Right atrium auricular region (tissue), 2 donors: ENCODE data around the gene TMEM107. TPM values are rescaled to one million over a fixed set of nuclear protein-coding genes. Genes with fewer than 3 reads are reported as not detected.
A peak's percentile ranks its signal among the peaks of the same experiment; 100 is the strongest.

Experiments
- DNase-seq: peaks from one replicate; pipeline ENCODE4 v3.0.0-alpha.2; 2019; ENCODE audit warnings: low spot score
- H3K27ac ChIP-seq, 2 donors: fragments of 200-600 bp; sonication (generic); 1 replicate in 1 of 2; 2 replicates in 1 of 2; pipeline ENCODE4 v1.5.1; 2016 to 2019
- H3K27me3 ChIP-seq, 2 donors: fragments of 200-600 bp; sonication (generic); one replicate each; pipeline versions ENCODE4 v1.5.1 to v1.6.0; 2017 to 2019
- H3K36me3 ChIP-seq: fragments of 200-600 bp; sonication (generic); one replicate; pipeline ENCODE4 v1.5.1; 2016
- H3K4me1 ChIP-seq, 2 donors: fragments of 200-600 bp; sonication (generic); one replicate each; pipeline versions ENCODE4 v1.5.1 to v1.6.0; 2017 to 2019
- H3K4me3 ChIP-seq, 2 donors: fragments of 200-600 bp; sonication (generic); 1 replicate in 1 of 2; 2 replicates in 1 of 2; pipeline ENCODE4 v1.5.1; 2017 to 2019; ENCODE audit warnings: mild to moderate bottlenecking in 1 of 2, moderate library complexity in 1 of 2
- H3K9me3 ChIP-seq, 2 donors: fragments of 200-600 bp; sonication (generic); one replicate each; pipeline ENCODE4 v1.5.1; 2019
- CTCF ChIP-seq, 2 donors: fragments of 200-600 bp; sonication (generic); IDR thresholded peaks; one replicate each; pipeline ENCODE4 v1.5.1; 2019; ENCODE audit warnings: antibody characterized with exemption in 2 of 2
- total RNA-seq, 2 donors: library from RNA; depleted of rRNA; stranded (reverse); fragments of >200 nt; gene quantifications; one replicate each; pipeline ENCODE4 v1.1.0, GENCODE V29; 2016

The TMEM107 gene
- total RNA-seq, 2 donors from 2014 or later, result 7.3 to 11.0 TPM

GRCh38 chr17:8159459-8160223 lies 16.5 kb downstream of the TMEM107 start:
- H3K4me3 ChIP-seq, result no peak overlapping the region

GRCh38 chr17:8159032-8159400 lies 17.2 kb downstream of the TMEM107 start:
- H3K4me3 ChIP-seq, result no peak overlapping the region
- TF ChIP-seq CTCF (IDR thresholded peaks at IDR 0.05), result peak in 1 of 2 donors; percentile 17
- peak overlapping the region; percentile 99 for H3K27ac ChIP-seq
- no peaks in the 10 kb centered on the region for H3K27me3 ChIP-seq
- no peaks in the 10 kb centered on the region for H3K9me3 ChIP-seq
- peaks cover 22% of the 10 kb centered on the region for H3K36me3 ChIP-seq
- DNase-seq, result no peak
- H3K4me1 ChIP-seq, result peaks cover 0 to 48% of the 10 kb centered on the region in 2 donors

More at GRCh38 chr17:8159459-8160223, 16.5 kb downstream of the TMEM107 start:
- Histone ChIP-seq H3K27me3 (no peaks in the 10 kb centered on the region), H3K27ac (peak overlapping the region; percentile 99), H3K36me3 (peaks cover 22% of the 10 kb centered on the region), H3K4me1 (peaks cover 0 to 54% of the 10 kb centered on the region in 2 donors), H3K9me3 (no peaks in the 10 kb centered on the region)
- no peak for DNase-seq
- no peak for TF ChIP-seq CTCF (IDR thresholded peaks at IDR 0.05)

- H3K9me3 ChIP-seq, result no peaks in the 10 kb centered on the region
- peak; percentile 93 to 95 for TF ChIP-seq CTCF (IDR thresholded peaks at IDR 0.05)
- DNase-seq, result peak; percentile 99
- no peaks in the 10 kb centered on the region for H3K27me3 ChIP-seq
- peaks cover 0 to 48% of the 10 kb centered on the region in 2 donors for H3K4me1 ChIP-seq
- H3K4me3 ChIP-seq, result no peak overlapping the region
- peak overlapping the region; percentile 99 for H3K27ac ChIP-seq
- H3K36me3 ChIP-seq, result peaks cover 23% of the 10 kb centered on the region
Measured at GRCh38 chr17:8158267-8159031, 17.7 kb downstream of the TMEM107 start.

GRCh38 chr17:8156246-8156992 lies 19.8 kb downstream of the TMEM107 start:
- DNase-seq, result peak; percentile 100
- Histone ChIP-seq H3K36me3 (peaks cover 34% of the 10 kb centered on the region), H3K27me3 (no peaks in the 10 kb centered on the region), H3K9me3 (no peaks in the 10 kb centered on the region), H3K27ac (peak overlapping the region; percentile 100), H3K4me3 (peak overlapping the region; percentile 83 to 95), H3K4me1 (peaks cover 0 to 47% of the 10 kb centered on the region in 2 donors)
- no peak for TF ChIP-seq CTCF (IDR thresholded peaks at IDR 0.05)

- peak overlapping the region; percentile 100 for H3K27ac ChIP-seq
- no peaks in the 10 kb centered on the region for H3K9me3 ChIP-seq
- no peak for DNase-seq
- H3K4me1 ChIP-seq, result peaks cover 0 to 43% of the 10 kb centered on the region in 2 donors
- H3K4me3 ChIP-seq, result peak overlapping the region; percentile 83 to 95
- H3K27me3 ChIP-seq, result no peaks in the 10 kb centered on the region
- no peak for TF ChIP-seq CTCF (IDR thresholded peaks at IDR 0.05)
- H3K36me3 ChIP-seq, result peaks cover 29% of the 10 kb centered on the region
Measured at GRCh38 chr17:8155996-8156245, 20.3 kb downstream of the TMEM107 start.
